PC-9 (cell line): ENCODE measurements around the gene WNK1. TPM values are rescaled to one million over a fixed set of nuclear protein-coding genes. Genes with fewer than 3 reads are reported as not detected.

Experiments used
- BruUV-seq: library from RNA; stranded (reverse); fragments of 400-500 nt; replicated peaks from 2 replicates; lab custom pipeline; 2021; lab: Mats Ljungman, UMichigan
- CTCF ChIA-PET: fragments of 300-600 bp; sonication (Branson Sonifier 250); formaldehyde crosslinking; loops from one replicate; lab custom pipeline; 2022; ENCODE audit warnings: antibody characterized with exemption; lab: Charles Lee
- POLR2A ChIA-PET: fragments of 300-600 bp; sonication (Branson Sonifier 250); formaldehyde crosslinking; loops from one replicate; lab custom pipeline; 2022; ENCODE audit warnings: antibody characterized with exemption; ENCODE audit not compliant: unreplicated experiment; lab: Charles Lee
- DNase-seq, 2 experiments: peaks; one replicate each; pipeline versions ENCODE4 v3.0.0 to v3.0.0-alpha.2; 2015 to 2022; ENCODE audit warnings: mixed read lengths in 1 of 2
- H2AFZ ChIP-seq: fragments of 200-600 bp; sonication (generic); 2 replicates; pipeline ENCODE4 v1.8.1; 2017; ENCODE audit warnings: antibody characterized with exemption
- H3F3A ChIP-seq: fragments of 200-600 bp; sonication (generic); 2 replicates; pipeline ENCODE4 v1.8.1; 2017; ENCODE audit warnings: antibody characterized with exemption, mild to moderate bottlenecking, low read depth; ENCODE audit not compliant: insufficient read depth
- H3K27ac ChIP-seq: fragments of 200-600 bp; sonication (generic); 2 replicates; pipeline ENCODE4 v1.6.1; 2016; ENCODE audit warnings: mixed run types
- H3K27me3 ChIP-seq: fragments of 200-600 bp; sonication (generic); 2 replicates; pipeline ENCODE4 v1.6.1; 2016; ENCODE audit warnings: low read depth, mixed run types; ENCODE audit not compliant: insufficient read depth
- H3K36me3 ChIP-seq: fragments of 200-600 bp; sonication (generic); 2 replicates; pipeline ENCODE4 v1.6.1; 2016; ENCODE audit warnings: low read depth, mixed run types
- H3K4me1 ChIP-seq: fragments of 200-600 bp; sonication (generic); replicated peaks from 2 replicates; pipeline ENCODE4 v1.6.1; 2016; ENCODE audit warnings: mixed run types; ENCODE audit not compliant: insufficient read depth
- H3K4me2 ChIP-seq: fragments of 200-600 bp; sonication (generic); 2 replicates; pipeline ENCODE4 v1.6.1; 2017; ENCODE audit warnings: mixed run types
- H3K4me3 ChIP-seq: fragments of 200-600 bp; sonication (generic); 2 replicates; pipeline ENCODE4 v1.6.1; 2016; ENCODE audit warnings: mixed run types
- H3K79me2 ChIP-seq: fragments of 200-600 bp; sonication (generic); 2 replicates; pipeline ENCODE4 v1.6.1; 2017; ENCODE audit warnings: low read depth, mixed run types
- H3K9me2 ChIP-seq: fragments of 200-600 bp; sonication (generic); 2 replicates; pipeline ENCODE4 v1.8.1; 2017; ENCODE audit warnings: mild to moderate bottlenecking; ENCODE audit not compliant: insufficient read depth
- H3K9me3 ChIP-seq: fragments of 200-600 bp; sonication (generic); 2 replicates; pipeline ENCODE4 v1.8.1; 2016; ENCODE audit warnings: low read depth; ENCODE audit not compliant: insufficient read depth
- H4K20me1 ChIP-seq: fragments of 200-600 bp; sonication (generic); 2 replicates; pipeline ENCODE4 v1.8.1; 2017; ENCODE audit not compliant: insufficient read depth
- CTCF ChIP-seq: fragments of 200-600 bp; sonication (generic); conservative IDR thresholded peaks from 2 replicates; pipeline ENCODE4 v1.6.1; 2017; ENCODE audit warnings: mixed run types, antibody characterized with exemption, mild to moderate bottlenecking, moderate library complexity
- EZH2 ChIP-seq: fragments of 200-600 bp; sonication (generic); IDR thresholded peaks from 2 replicates; pipeline ENCODE4 v1.8.0; 2017; ENCODE audit warnings: antibody characterized with exemption, low read depth
- intact Hi-C: fragments of 100-400 bp; cut with micrococcal nuclease; formaldehyde crosslinking; loops from one replicate; pipeline ENCODE4 v1.10.0; 2022; ENCODE audit not compliant: unreplicated experiment
- total RNA-seq: library from RNA; stranded (reverse); gene quantifications from 2 replicates; pipeline ENCODE4 v1.2.3, GENCODE V29; 2021

The WNK1 gene
- total RNA-seq, 1 experiment from 2014 or later, result 142 TPM

- H3K79me2 ChIP-seq, result peaks cover 99% of the 10 kb centered on the region
- BruUV-seq, result no TSS peak
- ChIA-PET CTCF (no interaction called here), POLR2A (no interaction called here)
- H3K36me3 ChIP-seq, result 0 out of 2 replicates have a peak, but pooled peaks cover 4% of the 10 kb centered on the region
- no peak overlapping the region for H3K4me3 ChIP-seq
- no peaks in the 10 kb centered on the region for H3K9me3 ChIP-seq
- no peak overlapping the region for H3K27ac ChIP-seq
- no peak overlapping the region for H2AFZ ChIP-seq
- no peaks in the 10 kb centered on the region for H3K9me2 ChIP-seq
- peaks cover 8% of the 10 kb centered on the region for H3K4me1 ChIP-seq
- H3K4me2 ChIP-seq, result no peak overlapping the region
- H4K20me1 ChIP-seq, result peaks cover 67% of the 10 kb centered on the region
- TF ChIP-seq CTCF (no peak), EZH2 (no peak)
- no peaks in the 10 kb centered on the region for H3K27me3 ChIP-seq
- 0 out of 2 replicates have a peak, but pooled peaks cover 6% of the 10 kb centered on the region for H3F3A ChIP-seq
- no peak for DNase-seq
- intact Hi-C loops, result no loop called here
Observed at GRCh38 chr12:793711-794110, 41.3 kb downstream of the WNK1 start.

- BruUV-seq, result no TSS peak
Observed at GRCh38 chr12:795305-795704, 42.9 kb downstream of the WNK1 start.

GRCh38 chr12:800401-800800, 48.0 kb downstream of the WNK1 start:
- Histone ChIP-seq H3K4me3 (no peak overlapping the region), H3K27ac (no peak overlapping the region), H3K9me3 (no peaks in the 10 kb centered on the region), H3K36me3 (no peaks in the 10 kb centered on the region), H3F3A (peaks cover 19% of the 10 kb centered on the region; the same call in 1 of the 2 replicates), H2AFZ (no peak overlapping the region), H3K79me2 (peaks cover 96% of the 10 kb centered on the region), H3K4me2 (no peak overlapping the region), H3K27me3 (no peaks in the 10 kb centered on the region), H3K9me2 (no peaks in the 10 kb centered on the region), H3K4me1 (peaks cover 8% of the 10 kb centered on the region), H4K20me1 (peaks cover 63% of the 10 kb centered on the region)
- ChIA-PET POLR2A (no interaction called here), CTCF (no interaction called here)
- TF ChIP-seq EZH2 (no peak), CTCF (no peak)
- DNase-seq, result no peak
- intact Hi-C loops, result no loop called here
- no TSS peak for BruUV-seq

More at GRCh38 chr12:795305-795704, 42.9 kb downstream of the WNK1 start:
- TF ChIP-seq CTCF (no peak), EZH2 (no peak)
- Histone ChIP-seq H3K27me3 (no peaks in the 10 kb centered on the region), H3K9me2 (no peaks in the 10 kb centered on the region), H4K20me1 (peaks cover 64% of the 10 kb centered on the region), H2AFZ (no peak overlapping the region), H3K4me1 (peaks cover 8% of the 10 kb centered on the region), H3K4me2 (no peak overlapping the region), H3K79me2 (peaks cover 98% of the 10 kb centered on the region), H3K36me3 (0 out of 2 replicates have a peak, but pooled peaks cover 4% of the 10 kb centered on the region), H3K9me3 (no peaks in the 10 kb centered on the region), H3K27ac (no peak overlapping the region), H3F3A (0 out of 2 replicates have a peak, but pooled peaks cover 6% of the 10 kb centered on the region), H3K4me3 (no peak overlapping the region)
- CTCF ChIA-PET, result interaction anchor here (0.6 kb wide), 1 partner anchor 12 kb away, joined by 4 read pairs; no protein-coding TSS in a partner anchor
- POLR2A ChIA-PET, result interaction anchor here (0.6 kb wide), 1 partner anchor 746 kb away, joined by 4 read pairs; no protein-coding TSS in a partner anchor
- intact Hi-C loops, result no loop called here
- DNase-seq, result no peak
